ENCODE data around the gene CIT. TPM values are rescaled to one million over a fixed set of nuclear protein-coding genes. Genes with fewer than 3 reads are reported as not detected.

CIT gene
- total RNA-seq, 2 experiments from 2014 or later, result 1.3 to 1.9 TPM

DNA sequence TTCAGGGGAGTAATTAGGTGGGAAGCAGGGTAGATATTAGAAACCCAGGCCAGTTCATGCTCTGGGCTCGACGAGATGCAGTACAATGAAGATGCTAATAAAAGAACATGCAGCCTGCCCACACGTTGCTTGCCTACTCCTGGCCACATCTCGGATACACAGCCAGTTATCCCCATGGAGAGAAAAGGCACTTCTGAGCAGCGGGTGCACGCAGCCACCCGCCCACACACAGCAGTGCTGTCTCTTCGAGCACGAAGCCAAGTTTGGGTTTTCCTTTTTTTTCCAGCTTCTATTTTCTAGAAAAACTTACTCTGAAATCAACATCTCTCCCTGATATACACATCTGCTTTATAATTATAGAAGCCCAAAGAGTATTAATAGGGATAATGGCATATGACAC lies 85.7 kb downstream of the CIT start:
- H3K9me3 ChIP-seq (ENCODE audit: control insufficient read depth in 1 of 2, insufficient read depth in 1 of 2, low read length in 2 of 2), result no peaks in the 10 kb centered on the region
- no peaks in the 10 kb centered on the region for H3K27me3 Mint-ChIP-seq
- no peaks in the 10 kb centered on the region for H3K4me1 ChIP-seq (ENCODE audit: insufficient read depth, low read length)
- H3K36me3 ChIP-seq (ENCODE audit: insufficient read depth, low read length), result no peaks in the 10 kb centered on the region
- no peak for ATAC-seq (ENCODE audit: poor library complexity)
- intact Hi-C loops (cut with DNase I, micrococcal nuclease), result no loop called here
- no peaks in the 10 kb centered on the region for H3K4me1 Mint-ChIP-seq (ENCODE audit: low read depth)
- POLR2A ChIA-PET, result no interaction called here
- H3K4me3 Mint-ChIP-seq, result no peak overlapping the region
- no peaks in the 10 kb centered on the region for H3K9me3 Mint-ChIP-seq
- CTCF ChIA-PET, result no interaction called here
- DNase-seq, result no peak
- TF ChIP-seq, protein P1, sequence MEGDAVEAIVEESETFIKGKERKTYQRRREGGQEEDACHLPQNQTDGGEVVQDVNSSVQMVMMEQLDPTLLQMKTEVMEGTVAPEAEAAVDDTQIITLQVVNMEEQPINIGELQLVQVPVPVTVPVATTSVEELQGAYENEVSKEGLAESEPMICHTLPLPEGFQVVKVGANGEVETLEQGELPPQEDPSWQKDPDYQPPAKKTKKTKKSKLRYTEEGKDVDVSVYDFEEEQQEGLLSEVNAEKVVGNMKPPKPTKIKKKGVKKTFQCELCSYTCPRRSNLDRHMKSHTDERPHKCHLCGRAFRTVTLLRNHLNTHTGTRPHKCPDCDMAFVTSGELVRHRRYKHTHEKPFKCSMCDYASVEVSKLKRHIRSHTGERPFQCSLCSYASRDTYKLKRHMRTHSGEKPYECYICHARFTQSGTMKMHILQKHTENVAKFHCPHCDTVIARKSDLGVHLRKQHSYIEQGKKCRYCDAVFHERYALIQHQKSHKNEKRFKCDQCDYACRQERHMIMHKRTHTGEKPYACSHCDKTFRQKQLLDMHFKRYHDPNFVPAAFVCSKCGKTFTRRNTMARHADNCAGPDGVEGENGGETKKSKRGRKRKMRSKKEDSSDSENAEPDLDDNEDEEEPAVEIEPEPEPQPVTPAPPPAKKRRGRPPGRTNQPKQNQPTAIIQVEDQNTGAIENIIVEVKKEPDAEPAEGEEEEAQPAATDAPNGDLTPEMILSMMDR (IDR thresholded peaks at IDR 0.05), result no peak
- no peaks in the 10 kb centered on the region for H3K27me3 ChIP-seq (ENCODE audit: control insufficient read depth in 1 of 2, insufficient read depth in 2 of 2, low read length in 2 of 2)
- H3K27ac Mint-ChIP-seq, result no peak overlapping the region
- no peak overlapping the region for H3K4me3 ChIP-seq (ENCODE audit: low read length)
- no peak overlapping the region for H3K27ac ChIP-seq (ENCODE audit: low read depth in 1 of 2, low read length in 2 of 2)
- H3K36me3 Mint-ChIP-seq (ENCODE audit: low read depth), result no peaks in the 10 kb centered on the region

DNA sequence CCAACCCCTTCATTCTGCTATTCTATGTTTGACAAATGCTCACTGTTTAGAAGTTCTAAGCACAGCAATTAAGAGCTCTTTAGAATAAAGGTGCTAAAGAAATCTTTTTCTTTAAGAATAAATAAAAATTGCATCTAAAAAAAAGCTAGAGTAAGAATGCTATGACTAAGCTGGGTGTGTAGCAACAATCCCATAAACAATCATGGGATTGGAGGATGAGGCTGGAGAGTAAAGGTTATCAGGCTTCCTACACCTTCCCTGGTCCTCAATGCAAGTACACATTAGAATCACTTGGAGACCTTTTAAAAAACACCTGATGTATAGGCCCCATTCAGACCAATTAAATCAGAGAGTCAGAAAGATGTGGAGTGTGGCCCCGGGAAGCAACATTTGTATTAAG lies 88.3 kb downstream of the CIT start:
- no peak overlapping the region for H3K27ac ChIP-seq (ENCODE audit: low read depth in 1 of 2, low read length in 2 of 2)
- no peaks in the 10 kb centered on the region for H3K36me3 Mint-ChIP-seq (ENCODE audit: low read depth)
- peaks cover 0 to 9% of the 10 kb centered on the region in 2 experiments for H3K9me3 ChIP-seq (ENCODE audit: control insufficient read depth in 1 of 2, insufficient read depth in 1 of 2, low read length in 2 of 2)
- H3K4me3 Mint-ChIP-seq, result no peak overlapping the region
- no peaks in the 10 kb centered on the region for H3K36me3 ChIP-seq (ENCODE audit: insufficient read depth, low read length)
- no peaks in the 10 kb centered on the region for H3K27me3 ChIP-seq (ENCODE audit: control insufficient read depth in 1 of 2, insufficient read depth in 2 of 2, low read length in 2 of 2)
- TF ChIP-seq, protein P1 (IDR thresholded peaks at IDR 0.05), result no peak
- H3K4me1 Mint-ChIP-seq (ENCODE audit: low read depth), result no peaks in the 10 kb centered on the region
- intact Hi-C loops (cut with DNase I, micrococcal nuclease), result no loop called here
- ChIA-PET POLR2A (no interaction called here), CTCF (no interaction called here)
- no peak overlapping the region for H3K4me3 ChIP-seq (ENCODE audit: low read length)
- DNase-seq (no peak), ATAC-seq (ENCODE audit: poor library complexity) (no peak)
- H3K4me1 ChIP-seq (ENCODE audit: insufficient read depth, low read length), result peaks cover 2% of the 10 kb centered on the region
- H3K27me3 Mint-ChIP-seq, result no peaks in the 10 kb centered on the region
- H3K9me3 Mint-ChIP-seq, result peaks cover 5% of the 10 kb centered on the region
- H3K27ac Mint-ChIP-seq, result no peak overlapping the region

DNA sequence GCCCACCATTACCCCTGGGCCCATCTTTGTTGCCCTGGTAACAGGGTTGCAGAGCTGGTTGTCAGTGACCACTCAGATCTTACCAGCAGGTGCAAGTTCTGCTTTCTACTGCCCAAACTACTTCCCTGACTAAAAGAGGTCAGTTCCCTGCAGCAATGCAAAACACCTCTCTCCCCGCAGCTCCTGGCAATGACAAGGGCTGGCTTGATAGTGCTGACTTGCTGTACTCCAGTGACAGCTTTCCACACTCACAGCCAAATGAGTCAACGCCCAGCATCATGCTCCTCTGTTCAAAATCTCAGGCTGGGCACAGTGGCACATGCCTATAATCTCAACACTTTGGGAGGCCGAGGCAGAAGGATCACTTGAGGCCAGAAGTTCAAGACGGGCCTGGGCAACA lies 90.6 kb downstream of the CIT start:
- no peaks in the 10 kb centered on the region for H3K27me3 ChIP-seq (ENCODE audit: control insufficient read depth in 1 of 2, insufficient read depth in 2 of 2, low read length in 2 of 2)
- TF ChIP-seq, protein P1 (IDR thresholded peaks at IDR 0.05), result no peak
- H3K9me3 ChIP-seq (ENCODE audit: control insufficient read depth in 1 of 2, insufficient read depth in 1 of 2, low read length in 2 of 2), result peaks cover 0 to 9% of the 10 kb centered on the region in 2 experiments
- peaks cover 4% of the 10 kb centered on the region for H3K4me1 ChIP-seq (ENCODE audit: insufficient read depth, low read length)
- H3K4me3 ChIP-seq (ENCODE audit: low read length), result no peak overlapping the region
- CTCF ChIA-PET, result no interaction called here
- no peaks in the 10 kb centered on the region for H3K4me1 Mint-ChIP-seq (ENCODE audit: low read depth)
- peaks cover 5% of the 10 kb centered on the region for H3K9me3 Mint-ChIP-seq
- H3K4me3 Mint-ChIP-seq, result no peak overlapping the region
- no peaks in the 10 kb centered on the region for H3K36me3 Mint-ChIP-seq (ENCODE audit: low read depth)
- no peaks in the 10 kb centered on the region for H3K36me3 ChIP-seq (ENCODE audit: insufficient read depth, low read length)
- DNase-seq (no peak), ATAC-seq (ENCODE audit: poor library complexity) (no peak)
- H3K27ac ChIP-seq (ENCODE audit: low read depth in 1 of 2, low read length in 2 of 2), result no peak overlapping the region
- POLR2A ChIA-PET, result no interaction called here
- no peak overlapping the region for H3K27ac Mint-ChIP-seq
- H3K27me3 Mint-ChIP-seq, result no peaks in the 10 kb centered on the region
- intact Hi-C loops (cut with DNase I, micrococcal nuclease), result no loop called here

Data from CD4-positive, alpha-beta T cell (primary cell).